ENCODE results near the gene EFHC1.

- TF ChIP-seq CTCF (IDR thresholded peaks at IDR 0.05): no peak
- TF ChIP-seq POLR2A (IDR thresholded peaks at IDR 0.05): no peak
Measured at GRCh38 chr6:52516943-52517342, 96.8 kb downstream of the EFHC1 start.
